ENCODE data around the gene GDPD4. TPM values are rescaled to one million over a fixed set of nuclear protein-coding genes. Genes with fewer than 3 reads are reported as not detected.

The GDPD4 gene
- total RNA-seq, 1 experiment from 2014 or later: not detected

GRCh38 chr11:77347948-77348347, 46.5 kb upstream of the GDPD4 start:
- H3K9ac ChIP-seq (ENCODE audit: low read length): no peak overlapping the region
- intact Hi-C loops (cut with micrococcal nuclease): no loop called here
- H3K27me3 ChIP-seq (ENCODE audit: insufficient read depth, low read length): no peaks in the 10 kb centered on the region
- H3K9me2 ChIP-seq (ENCODE audit: insufficient read depth): no peaks in the 10 kb centered on the region
- H3K27ac ChIP-seq (ENCODE audit: low read depth, low read length): no peak overlapping the region
- POLR2A ChIA-PET: no interaction called here
- BruUV-seq (replicated peaks): no TSS peak
- no peaks in the 10 kb centered on the region for H3K79me2 ChIP-seq (ENCODE audit: insufficient read depth, low read length)
- DNase-seq (ENCODE audit: low read depth, low spot score) (no peak), ATAC-seq (no peak)
- H3K4me3 ChIP-seq (replicated peaks in 1 of 2; ENCODE audit: low read depth in 1 of 2, low read length in 2 of 2): no peak overlapping the region
- H2AFZ ChIP-seq (ENCODE audit: low read depth, low read length, poor library complexity, severe bottlenecking): no peak overlapping the region
- no peak overlapping the region for H3K4me2 ChIP-seq (ENCODE audit: low read length)
- TF ChIP-seq POLR2AphosphoS5 (IDR thresholded peaks at IDR 0.05; ENCODE audit: low read depth, low read length): no peak
- TF ChIP-seq SIN3A (IDR thresholded peaks at IDR 0.05; ENCODE audit: low read depth): no peak
- no peak for TF ChIP-seq SRF (IDR thresholded peaks at IDR 0.05; ENCODE audit: low read depth)
- TF ChIP-seq CTCF (IDR thresholded peaks at IDR 0.05 in 2 of 3, conservative IDR thresholded peaks at IDR 0.05 in 1 of 3; ENCODE audit: borderline replicate concordance in 1 of 3, insufficient read depth in 1 of 3, low read depth in 2 of 3, low read length in 2 of 3): no peak
- CTCF ChIA-PET: no interaction called here
- H3K4me1 ChIP-seq (ENCODE audit: control insufficient read depth in 1 of 2, insufficient read depth in 2 of 2, low read length in 2 of 2): no peaks in the 10 kb centered on the region
- H4K20me1 ChIP-seq (ENCODE audit: insufficient read depth): no peaks in the 10 kb centered on the region
- peaks cover 0 to 7% of the 10 kb centered on the region in 2 experiments; a peak in 1 of 4 replicates for H3K36me3 ChIP-seq (ENCODE audit: control insufficient read depth in 1 of 2, insufficient read depth in 2 of 2, low read length in 2 of 2)
- H3K9me3 ChIP-seq (ENCODE audit: control insufficient read depth in 1 of 2, insufficient read depth in 1 of 2, low read depth in 1 of 2, low read length in 2 of 2): no peaks in the 10 kb centered on the region
- RAD21 ChIA-PET (ENCODE audit: low non-redundant PET in 1 of 2, low total read pairs in 2 of 2, uncharacterized antibody in 2 of 2, unreplicated experiment in 2 of 2): no interaction called here

GRCh38 chr11:77346906-77347603, 45.6 kb upstream of the GDPD4 start:
- no peak overlapping the region for H3K27ac ChIP-seq (ENCODE audit: low read depth, low read length)
- no peaks in the 10 kb centered on the region for H3K79me2 ChIP-seq (ENCODE audit: insufficient read depth, low read length)
- no TSS peak for BruUV-seq (replicated peaks)
- intact Hi-C loops (cut with micrococcal nuclease): no loop called here
- H3K9me2 ChIP-seq (ENCODE audit: insufficient read depth): no peaks in the 10 kb centered on the region
- ChIA-PET CTCF (no interaction called here), POLR2A (no interaction called here), RAD21 (ENCODE audit: low non-redundant PET in 1 of 2, low total read pairs in 2 of 2, uncharacterized antibody in 2 of 2, unreplicated experiment in 2 of 2) (no interaction called here)
- peaks cover 0 to 7% of the 10 kb centered on the region in 2 experiments; a peak in 1 of 4 replicates for H3K36me3 ChIP-seq (ENCODE audit: control insufficient read depth in 1 of 2, insufficient read depth in 2 of 2, low read length in 2 of 2)
- H3K4me1 ChIP-seq (ENCODE audit: control insufficient read depth in 1 of 2, insufficient read depth in 2 of 2, low read length in 2 of 2): no peaks in the 10 kb centered on the region
- no peaks in the 10 kb centered on the region for H3K27me3 ChIP-seq (ENCODE audit: insufficient read depth, low read length)
- no peak for DNase-seq (ENCODE audit: low read depth, low spot score)
- no peak overlapping the region for H2AFZ ChIP-seq (ENCODE audit: low read depth, low read length, poor library complexity, severe bottlenecking)
- no peak for ATAC-seq
- no peaks in the 10 kb centered on the region for H3K9me3 ChIP-seq (ENCODE audit: control insufficient read depth in 1 of 2, insufficient read depth in 1 of 2, low read depth in 1 of 2, low read length in 2 of 2)
- H3K4me2 ChIP-seq (ENCODE audit: low read length): no peak overlapping the region
- no peak overlapping the region for H3K4me3 ChIP-seq (replicated peaks in 1 of 2; ENCODE audit: low read depth in 1 of 2, low read length in 2 of 2)
- H4K20me1 ChIP-seq (ENCODE audit: insufficient read depth): no peaks in the 10 kb centered on the region
- no peak overlapping the region for H3K9ac ChIP-seq (ENCODE audit: low read length)
- no peak for TF ChIP-seq SP1 (IDR thresholded peaks at IDR 0.05; ENCODE audit: low read depth)
- TF ChIP-seq EZH2phosphoT487 (IDR thresholded peaks at IDR 0.05; ENCODE audit: borderline replicate concordance): no peak
- TF ChIP-seq ZNF274 (IDR thresholded peaks at IDR 0.05; ENCODE audit: low read depth, low read length): no peak
- no peak for TF ChIP-seq TCF7L2 (IDR thresholded peaks at IDR 0.05; ENCODE audit: borderline replicate concordance, extremely low read depth, insufficient read depth, insufficient read length)
- TF ChIP-seq SIN3A (IDR thresholded peaks at IDR 0.05; ENCODE audit: low read depth): no peak
- TF ChIP-seq JUND (IDR thresholded peaks at IDR 0.05): no peak
- no peak for TF ChIP-seq ELF1 (IDR thresholded peaks at IDR 0.05; ENCODE audit: borderline replicate concordance, low read depth)
- TF ChIP-seq CEBPB (IDR thresholded peaks at IDR 0.05; ENCODE audit: low read depth): no peak
- TF ChIP-seq RAD21 (IDR thresholded peaks at IDR 0.05; ENCODE audit: low read depth): no peak
- no peak for TF ChIP-seq ZBTB33 (IDR thresholded peaks at IDR 0.05; ENCODE audit: extremely low read depth, insufficient replicate concordance, low read length)
- TF ChIP-seq POLR2AphosphoS5 (IDR thresholded peaks at IDR 0.05; ENCODE audit: low read depth, low read length): no peak
- TF ChIP-seq ATF3 (IDR thresholded peaks at IDR 0.05): no peak
- no peak for TF ChIP-seq POLR2A (IDR thresholded peaks at IDR 0.05; ENCODE audit: borderline replicate concordance, extremely low read depth, insufficient read depth, insufficient read length)
- no peak for TF ChIP-seq ZFX (IDR thresholded peaks at IDR 0.05)
- no peak for TF ChIP-seq FOSL1 (IDR thresholded peaks at IDR 0.05; ENCODE audit: low read depth)
